AG04449 (cell line): ENCODE data around the gene RARB.

Source experiments
- CTCF ChIA-PET: fragments of 350-600 bp; formaldehyde crosslinking; extraction: SDS; loops from one replicate; lab custom pipeline; 2021; ENCODE audit warnings: antibody characterized with exemption; lab: Yijun Ruan, JAX
- POLR2A ChIA-PET: fragments of 400-600, 350-600 bp; formaldehyde crosslinking; extraction: SDS; loops from one replicate; lab custom pipeline; 2020; ENCODE audit warnings: antibody characterized with exemption, inconsistent platforms; lab: Yijun Ruan, JAX
- DNase-seq: peaks from one replicate; pipeline ENCODE4 v3.0.0-alpha.2; 2010; ENCODE audit warnings: low read depth, low spot score
- H3K4me3 ChIP-seq: 2 replicates; pipeline ENCODE4 v1.5.1; 2011; ENCODE audit warnings: low read depth, mild to moderate bottlenecking, control low read depth, low read length
- CTCF ChIP-seq: IDR thresholded peaks from one replicate; pipeline ENCODE4 v1.5.1; 2011; ENCODE audit warnings: mild to moderate bottlenecking, moderate library complexity, low read length, control low read depth, inconsistent platforms; ENCODE audit not compliant: insufficient read depth; ENCODE audit errors: missing control alignments

RARB gene

GRCh38 chr3:25580534-25580933, 152.5 kb downstream of the RARB start:
- no peak for DNase-seq
- ChIA-PET CTCF (interaction anchor here (1.4 to 5.6 kb wide), 2 partner anchors 12 to 558 kb away, joined by 3 to 41 read pairs; no protein-coding TSS in a partner anchor), POLR2A (no interaction called here)
- no peak for TF ChIP-seq CTCF
- no peak overlapping the region for H3K4me3 ChIP-seq

GRCh38 chr3:25581335-25581734, 153.3 kb downstream of the RARB start:
- POLR2A ChIA-PET, result no interaction called here
- CTCF ChIA-PET, result interaction anchor here (1.4 to 5.6 kb wide), 2 partner anchors 12 to 559 kb away, joined by 3 to 41 read pairs; no protein-coding TSS in a partner anchor
- H3K4me3 ChIP-seq, result no peak overlapping the region
- TF ChIP-seq CTCF, result no peak
- DNase-seq, result no peak

GRCh38 chr3:25581823-25582222, 153.8 kb downstream of the RARB start:
- CTCF ChIA-PET, result interaction anchor here (5.6 kb wide), 1 partner anchor 11 kb away, joined by 41 read pairs; no protein-coding TSS in a partner anchor

GRCh38 chr3:25582242-25582641, 154.2 kb downstream of the RARB start:
- CTCF ChIA-PET, result interaction anchor here (5.6 kb wide), 1 partner anchor 11 kb away, joined by 41 read pairs; no protein-coding TSS in a partner anchor
- DNase-seq, result peak; percentile 67
- TF ChIP-seq CTCF, result no peak
- no peak overlapping the region for H3K4me3 ChIP-seq
- POLR2A ChIA-PET, result no interaction called here

More at GRCh38 chr3:25581823-25582222, 153.8 kb downstream of the RARB start:
- TF ChIP-seq CTCF, result no peak
- POLR2A ChIA-PET, result no interaction called here
- H3K4me3 ChIP-seq, result no peak overlapping the region
- no peak for DNase-seq

- DNase-seq, result no peak
- H3K4me3 ChIP-seq, result no peak overlapping the region
- ChIA-PET POLR2A (no interaction called here), CTCF (interaction anchor here (5.6 kb wide), 1 partner anchor 9 kb away, joined by 41 read pairs; no protein-coding TSS in a partner anchor)
- no peak for TF ChIP-seq CTCF
These were observed 155.3 kb downstream of the RARB start for GRCh38 chr3:25583343-25583742.

GRCh38 chr3:25584011-25584789, 156.1 kb downstream of the RARB start:
- POLR2A ChIA-PET, result no interaction called here
- CTCF ChIA-PET, result interaction anchor here (1.2 to 5.6 kb wide), 3 partner anchors 9 to 621 kb away, joined by 4 to 41 read pairs (median 5); no protein-coding TSS in a partner anchor

More at GRCh38 chr3:25584011-25584789, 156.1 kb downstream of the RARB start:
- no peak for DNase-seq
- no peak overlapping the region for H3K4me3 ChIP-seq
- TF ChIP-seq CTCF, result no peak
